GM12874 (cell line): ENCODE data around the gene CLCN7.

Source experiments
- CTCF ChIP-seq: IDR thresholded peaks from 2 replicates; pipeline ENCODE4 v1.5.1; 2011; ENCODE audit warnings: low read depth, mild to moderate bottlenecking, control low read depth, low read length, moderate library complexity; ENCODE audit not compliant: insufficient read depth

Gene CLCN7

GRCh38 chr16:1460602-1461138 is 14.2 kb downstream of the CLCN7 start:
- no peak for TF ChIP-seq CTCF

GRCh38 chr16:1459967-1460366 is 14.9 kb downstream of the CLCN7 start:
- no peak for TF ChIP-seq CTCF

- no peak for TF ChIP-seq CTCF
Measured at GRCh38 chr16:1458977-1459341, 15.9 kb downstream of the CLCN7 start.

- TF ChIP-seq CTCF = no peak
Measured at GRCh38 chr16:1458336-1458976, 16.4 kb downstream of the CLCN7 start.

GRCh38 chr16:1457489-1458245 is 17.2 kb downstream of the CLCN7 start:
- TF ChIP-seq CTCF = no peak

- no peak for TF ChIP-seq CTCF
Measured at GRCh38 chr16:1456951-1457350, 17.9 kb downstream of the CLCN7 start.

GRCh38 chr16:1455190-1456171 is 19.3 kb downstream of the CLCN7 start:
- TF ChIP-seq CTCF = no peak
